Effector memory CD4-positive, alpha-beta T cell (primary cell): ENCODE results near the gene UTP18.

Source experiments
- DNase-seq, 3 donors: peaks; one replicate each; pipeline ENCODE4 v3.0.0-alpha.2; 2020
- H3K27ac ChIP-seq: 2 replicates; pipeline ENCODE4 v1.7.0; 2013; ENCODE audit warnings: mild to moderate bottlenecking, low read length, moderate library complexity; ENCODE audit not compliant: insufficient read depth, poor library complexity, severe bottlenecking
- H3K27me3 ChIP-seq: replicated peaks from 2 replicates; pipeline ENCODE4 v1.7.0; 2013; ENCODE audit warnings: mild to moderate bottlenecking, low read length; ENCODE audit not compliant: insufficient read depth, control insufficient read depth, poor library complexity, severe bottlenecking
- H3K36me3 ChIP-seq: 2 replicates; pipeline ENCODE4 v1.7.0; 2013; ENCODE audit warnings: mild to moderate bottlenecking, low read length, moderate library complexity; ENCODE audit not compliant: control insufficient read depth, insufficient read depth
- H3K4me1 ChIP-seq: 2 replicates; pipeline ENCODE4 v1.7.0; 2013; ENCODE audit warnings: low read length, mild to moderate bottlenecking; ENCODE audit not compliant: control insufficient read depth, insufficient read depth, poor library complexity, severe bottlenecking
- H3K4me3 ChIP-seq: 2 replicates; pipeline ENCODE4 v1.7.0; 2013; ENCODE audit warnings: low read length, low read depth, mild to moderate bottlenecking; ENCODE audit not compliant: insufficient read depth, poor library complexity, severe bottlenecking
- H3K9me3 ChIP-seq: 2 replicates; pipeline ENCODE4 v1.7.0; 2013; ENCODE audit warnings: mild to moderate bottlenecking, low read length, moderate library complexity; ENCODE audit not compliant: control insufficient read depth

UTP18 gene

DNA sequence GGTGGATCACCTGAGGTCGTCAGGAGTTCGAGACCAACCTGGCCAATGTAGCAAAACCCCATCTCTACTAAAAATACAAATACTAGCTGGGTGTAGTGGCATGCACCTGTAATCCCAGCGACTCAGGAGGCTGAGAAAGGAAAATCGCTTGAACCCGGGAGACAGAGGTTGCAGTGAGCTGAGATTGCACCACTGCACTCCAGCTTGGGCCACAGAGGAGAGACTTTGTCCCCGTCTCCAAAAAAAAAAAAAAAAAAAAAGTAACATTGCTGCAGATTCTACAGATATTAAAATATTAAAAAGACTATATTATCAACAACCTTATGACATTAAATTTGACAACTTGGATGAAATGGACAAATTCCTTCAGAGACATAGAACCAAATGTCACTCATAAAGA, 26.2 kb upstream of the UTP18 start:
- Histone ChIP-seq H3K4me3 (no peak overlapping the region), H3K36me3 (no peaks in the 10 kb centered on the region), H3K9me3 (no peaks in the 10 kb centered on the region), H3K27ac (no peak overlapping the region), H3K27me3 (no peaks in the 10 kb centered on the region), H3K4me1 (no peaks in the 10 kb centered on the region)
- DNase-seq = no peak

DNA sequence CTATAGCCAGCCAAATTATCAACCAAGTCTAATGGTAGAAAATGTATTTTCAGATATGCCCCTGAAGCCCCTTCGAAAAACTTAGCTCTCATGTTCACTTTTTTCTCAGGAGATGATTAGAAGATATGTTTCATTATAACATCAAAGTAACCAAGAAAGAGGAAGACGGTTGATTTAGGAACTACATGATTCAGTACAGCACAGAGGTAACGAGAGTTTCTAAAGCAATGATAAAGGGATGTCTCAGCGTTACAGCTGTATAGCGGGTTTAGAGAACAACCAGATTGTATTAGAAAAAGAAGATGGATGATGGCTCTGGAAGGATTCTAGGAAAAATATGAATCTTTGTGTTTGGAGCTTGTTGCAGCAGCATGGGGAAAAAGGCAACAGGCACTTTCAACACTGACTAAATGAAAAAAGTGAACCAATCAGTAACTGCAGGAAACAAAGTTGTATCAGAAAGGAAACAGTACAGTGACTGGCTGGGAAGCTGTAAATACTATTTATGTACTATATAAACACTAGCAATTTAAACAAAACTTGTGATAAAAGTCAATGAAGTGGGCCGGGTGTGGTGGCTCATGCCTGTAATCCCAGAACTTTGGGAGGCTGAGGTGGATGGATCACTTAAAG, 22.0 kb upstream of the UTP18 start:
- Histone ChIP-seq H3K27ac (no peak overlapping the region), H3K27me3 (no peaks in the 10 kb centered on the region), H3K9me3 (no peaks in the 10 kb centered on the region), H3K4me3 (no peak overlapping the region), H3K36me3 (no peaks in the 10 kb centered on the region), H3K4me1 (no peaks in the 10 kb centered on the region)
- DNase-seq = no peak

DNA sequence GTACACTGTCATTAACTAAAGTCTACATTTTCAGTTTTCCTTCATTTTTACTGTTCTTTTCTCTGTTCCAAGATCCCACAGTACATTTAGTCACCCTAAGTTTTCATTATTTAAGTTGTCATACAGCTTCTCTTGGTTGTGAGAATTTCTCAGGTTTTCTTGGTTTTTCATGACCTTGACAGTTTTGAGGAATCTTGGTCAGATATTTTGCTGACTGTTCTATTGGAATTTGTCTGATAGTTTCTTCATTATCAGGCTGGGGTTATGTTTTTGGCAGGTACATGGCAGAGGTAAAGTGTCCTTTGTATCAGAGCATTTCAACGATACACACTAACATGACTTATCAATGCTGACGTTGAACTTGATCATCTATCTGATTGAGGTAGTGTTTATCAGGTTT, 20.1 kb upstream of the UTP18 start:
- Histone ChIP-seq H3K27me3 (no peaks in the 10 kb centered on the region), H3K4me3 (no peak overlapping the region)
- DNase-seq = no peak

DNA sequence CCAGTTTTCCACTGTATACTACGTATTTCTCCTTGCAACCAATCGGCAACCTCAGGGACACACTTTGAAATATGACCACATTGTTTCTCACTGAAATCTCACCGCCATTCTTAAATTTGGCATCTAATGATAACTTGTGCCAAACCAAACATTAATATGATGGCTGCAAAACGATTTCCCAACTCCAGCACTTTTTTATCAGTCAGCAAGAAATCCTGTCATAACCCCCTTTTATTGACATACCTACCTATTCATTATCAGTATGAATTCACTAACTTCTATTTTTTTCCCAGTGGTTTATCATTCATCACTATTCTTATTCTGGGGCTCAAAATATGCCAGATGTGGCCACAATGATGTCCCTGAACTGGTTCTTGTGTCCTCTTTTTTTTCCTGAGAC, 16.3 kb upstream of the UTP18 start:
- no peak overlapping the region for H3K27ac ChIP-seq
- no peak overlapping the region for H3K4me3 ChIP-seq
- no peaks in the 10 kb centered on the region for H3K36me3 ChIP-seq
- H3K9me3 ChIP-seq = no peaks in the 10 kb centered on the region
- no peaks in the 10 kb centered on the region for H3K27me3 ChIP-seq
- DNase-seq = no peak
- no peaks in the 10 kb centered on the region for H3K4me1 ChIP-seq

More for the DNA sequence above, 20.1 kb upstream of the UTP18 start:
- no peaks in the 10 kb centered on the region for H3K4me1 ChIP-seq
- no peak overlapping the region for H3K27ac ChIP-seq
- no peaks in the 10 kb centered on the region for H3K36me3 ChIP-seq
- no peaks in the 10 kb centered on the region for H3K9me3 ChIP-seq

DNA sequence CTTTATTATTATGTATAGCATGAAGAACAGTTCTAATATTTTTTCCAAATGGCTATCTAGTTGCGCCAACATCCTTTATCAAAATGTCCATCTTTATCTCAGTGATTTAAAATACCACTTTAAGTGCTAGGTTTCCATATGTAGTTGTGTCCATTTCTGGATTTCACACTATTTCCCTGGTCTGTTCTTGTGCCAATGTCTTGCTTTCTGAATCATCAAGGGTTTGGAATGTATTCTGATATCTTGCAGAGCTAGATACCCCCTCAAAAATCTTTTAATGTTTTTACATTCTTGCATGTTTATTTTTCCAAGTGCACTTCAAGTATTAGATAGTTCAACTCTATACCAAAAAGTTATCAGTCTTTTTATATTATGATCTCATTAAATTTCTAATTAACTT, 14.8 kb upstream of the UTP18 start:
- H3K4me3 ChIP-seq = no peak overlapping the region
- H3K36me3 ChIP-seq = no peaks in the 10 kb centered on the region
- no peak overlapping the region for H3K27ac ChIP-seq
- no peak for DNase-seq
- no peaks in the 10 kb centered on the region for H3K9me3 ChIP-seq
- H3K4me1 ChIP-seq = no peaks in the 10 kb centered on the region
- no peaks in the 10 kb centered on the region for H3K27me3 ChIP-seq

DNA sequence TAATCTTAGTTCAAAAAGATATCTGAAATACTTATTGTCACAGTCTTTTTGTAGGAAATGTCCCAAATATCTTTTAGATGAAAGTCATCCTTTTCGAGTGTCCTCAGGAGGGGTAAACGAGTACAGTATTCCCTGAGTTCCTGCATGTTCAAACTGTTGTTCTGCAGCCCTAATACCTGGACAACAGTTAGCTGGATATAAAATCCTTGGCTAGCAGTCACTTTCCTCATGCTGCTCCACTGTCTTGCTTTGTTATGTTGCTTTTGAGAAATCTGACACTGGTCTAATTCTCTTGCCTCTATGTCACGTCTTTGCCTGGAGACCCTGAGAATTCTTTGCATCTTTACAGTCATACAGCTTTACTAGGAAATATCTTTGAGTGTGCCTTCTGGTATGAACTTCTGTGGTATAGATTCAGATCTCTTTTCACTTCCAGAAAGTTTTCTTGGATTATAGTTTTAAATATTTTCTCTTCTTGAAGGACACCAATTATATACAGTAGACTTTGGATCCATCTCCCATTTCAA, 10.0 kb upstream of the UTP18 start:
- Histone ChIP-seq H3K4me3 (no peak overlapping the region), H3K9me3 (no peaks in the 10 kb centered on the region), H3K36me3 (peaks cover 4% of the 10 kb centered on the region), H3K27me3 (no peaks in the 10 kb centered on the region), H3K27ac (no peak overlapping the region), H3K4me1 (peaks cover 2% of the 10 kb centered on the region)
- no peak for DNase-seq

DNA sequence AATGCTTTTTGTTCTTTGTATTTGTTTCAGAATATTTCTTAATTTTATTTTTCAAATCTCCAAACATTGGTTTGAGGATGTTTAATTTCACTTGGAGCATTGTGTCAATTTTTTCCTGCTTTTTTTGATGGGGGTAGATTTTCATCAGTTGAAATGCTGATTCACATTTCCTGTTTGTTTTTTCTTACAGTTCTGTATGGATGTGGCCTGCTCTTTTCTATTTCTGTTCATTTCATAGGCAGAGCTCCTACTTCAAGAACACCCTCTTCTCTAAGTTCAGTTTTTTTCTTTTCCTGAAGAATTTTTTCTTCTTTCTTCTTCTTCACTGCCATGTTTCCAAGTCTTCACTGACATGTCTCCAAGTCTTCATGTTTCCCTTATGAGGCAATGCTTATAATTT, 9.3 kb upstream of the UTP18 start:
- Histone ChIP-seq H3K9me3 (no peaks in the 10 kb centered on the region), H3K4me3 (no peak overlapping the region), H3K4me1 (peaks cover 2% of the 10 kb centered on the region), H3K36me3 (peaks cover 4% of the 10 kb centered on the region), H3K27ac (no peak overlapping the region), H3K27me3 (no peaks in the 10 kb centered on the region)
- DNase-seq = no peak

DNA sequence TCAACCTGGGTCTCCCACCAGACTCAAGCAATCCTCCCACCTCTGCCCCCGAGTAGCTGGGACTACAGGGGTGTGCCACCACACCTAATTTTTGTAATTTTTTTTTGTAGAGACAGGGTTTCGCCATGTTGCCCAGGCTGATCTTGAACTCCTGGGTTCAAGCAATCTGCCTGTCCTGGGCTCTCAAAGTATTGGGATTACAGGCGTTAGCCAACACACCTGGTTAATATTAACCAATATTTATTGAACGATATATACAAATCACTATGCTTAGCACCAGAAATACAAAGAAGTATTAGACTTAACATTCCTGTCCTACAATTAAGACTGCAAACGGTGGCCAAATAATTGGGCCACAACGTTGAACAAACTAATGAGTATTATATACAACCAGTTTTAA, 4.7 kb upstream of the UTP18 start:
- Histone ChIP-seq H3K4me3 (no peak overlapping the region), H3K9me3 (no peaks in the 10 kb centered on the region), H3K27me3 (no peaks in the 10 kb centered on the region), H3K36me3 (peaks cover 7% of the 10 kb centered on the region), H3K27ac (no peak overlapping the region), H3K4me1 (peaks cover 18% of the 10 kb centered on the region)
- DNase-seq = no peak

DNA sequence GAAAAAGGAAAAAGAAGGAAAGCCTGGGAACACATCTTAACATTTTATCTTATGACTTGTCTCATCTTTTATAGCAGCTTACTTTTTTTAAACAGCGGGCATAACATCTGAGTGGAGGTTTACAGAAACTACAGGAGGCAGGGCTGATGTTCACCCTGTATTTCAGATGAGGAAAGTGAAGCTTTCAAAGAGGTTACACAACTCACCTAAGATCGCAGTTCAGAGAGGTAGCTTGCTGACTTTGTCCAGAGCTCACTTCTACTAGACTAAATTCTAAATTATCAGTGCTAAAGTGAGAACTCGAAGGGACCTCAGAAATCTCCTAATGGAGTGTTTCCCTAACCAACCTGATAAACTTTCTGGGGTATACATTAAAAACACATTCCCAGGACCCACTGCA, 4.2 kb upstream of the UTP18 start:
- DNase-seq = no peak
- H3K4me3 ChIP-seq = no peak overlapping the region
- peaks cover 7% of the 10 kb centered on the region for H3K36me3 ChIP-seq
- no peaks in the 10 kb centered on the region for H3K9me3 ChIP-seq
- H3K27ac ChIP-seq = no peak overlapping the region
- H3K27me3 ChIP-seq = no peaks in the 10 kb centered on the region
- peaks cover 18% of the 10 kb centered on the region for H3K4me1 ChIP-seq

DNA sequence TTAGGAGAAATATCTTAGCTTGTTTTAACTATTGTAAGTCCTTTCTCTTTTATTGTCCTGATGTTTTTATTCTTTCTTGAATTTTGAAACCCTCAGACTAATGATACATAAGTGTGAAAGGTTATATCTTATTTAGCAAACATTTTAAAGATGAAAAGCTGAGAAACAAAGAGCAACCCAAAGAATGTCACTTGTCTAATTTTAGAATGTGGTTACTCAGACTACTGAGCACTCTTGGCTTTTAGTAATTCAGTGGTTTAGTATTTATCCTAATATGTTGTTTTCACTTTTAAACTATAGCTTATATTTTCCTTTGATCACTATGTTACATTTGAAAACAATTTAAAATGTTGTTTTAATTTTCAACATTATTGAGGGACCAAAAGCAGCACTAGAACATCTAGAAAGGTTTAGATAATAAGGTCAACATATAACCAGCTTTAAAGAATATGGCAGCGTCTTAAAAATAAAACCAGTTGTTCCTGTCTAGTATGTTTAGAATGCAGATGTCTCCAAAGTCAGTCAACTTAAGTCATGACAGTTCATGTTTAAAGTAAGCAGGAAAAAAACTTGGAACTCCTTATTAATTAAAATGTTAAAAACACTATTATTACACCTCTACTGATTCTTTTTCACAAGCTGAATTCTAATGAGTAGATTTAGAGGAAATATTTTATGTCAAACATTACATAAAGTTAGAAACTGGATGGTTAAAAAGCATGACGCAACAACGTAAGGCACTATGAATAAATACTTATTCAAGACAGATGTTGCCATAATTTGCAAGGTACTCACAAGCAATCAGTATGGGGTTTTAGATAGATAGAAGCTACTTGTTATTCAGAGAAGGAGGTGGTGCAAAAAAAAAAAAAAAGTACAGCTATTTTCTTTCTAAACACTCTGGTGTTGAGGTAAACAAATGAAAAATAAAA, 2.9 kb upstream of the UTP18 start:
- DNase-seq = no peak
- peaks cover 25% of the 10 kb centered on the region for H3K4me1 ChIP-seq
- no peak overlapping the region for H3K27ac ChIP-seq
- no peaks in the 10 kb centered on the region for H3K27me3 ChIP-seq
- H3K4me3 ChIP-seq = no peak overlapping the region
- no peaks in the 10 kb centered on the region for H3K9me3 ChIP-seq
- H3K36me3 ChIP-seq = peaks cover 7% of the 10 kb centered on the region
